ENCODE data around the gene VAMP5. TPM values are rescaled to one million over a fixed set of nuclear protein-coding genes. Genes with fewer than 3 reads are reported as not detected.

VAMP5 gene
- total and polyA plus RNA-seq, 9 of the 15 experiments (the other 6 are each of a cell fraction or from before 2014, with no cell fraction given): 0.54 to 1.9 (median 1.5) TPM; not detected in 2

- Histone ChIP-seq H3K4me3 (no peak overlapping the region), H3K9ac (ENCODE audit: insufficient read depth in 1 of 2, low read depth in 2 of 2, low read length in 2 of 2) (peak overlapping the region in 1 of 2 experiments; percentile 72; a peak in 1 of 4 replicates)
- no peak for TF ChIP-seq FUS (optimal IDR thresholded peaks at IDR 0.05; ENCODE audit: low read depth, low read length)
- no peak for TF ChIP-seq CREB1 (IDR thresholded peaks at IDR 0.05)
- no peak for TF ChIP-seq CREB1 (CRISPR knock-in tag; IDR thresholded peaks at IDR 0.05)
- TF ChIP-seq IRF1 (CRISPR knock-in tag; IDR thresholded peaks at IDR 0.05; ENCODE audit: borderline replicate concordance): no peak
- no peak for TF ChIP-seq SIX5 (IDR thresholded peaks at IDR 0.05; ENCODE audit: borderline replicate concordance in 1 of 2, insufficient read depth in 1 of 2, low read depth in 1 of 2, low read length in 2 of 2)
- TF ChIP-seq CREB3L1 (IDR thresholded peaks at IDR 0.05; ENCODE audit: borderline replicate concordance, low read depth): no peak
- TF ChIP-seq NR2C2 (CRISPR knock-in tag; IDR thresholded peaks at IDR 0.05): no peak
- TF ChIP-seq NR2C2 (tag; IDR thresholded peaks at IDR 0.05): no peak
- no peak for TF ChIP-seq STAG1 (CRISPR knock-in tag; IDR thresholded peaks at IDR 0.05; ENCODE audit: borderline replicate concordance)
- no peak for TF ChIP-seq RBM17 (IDR thresholded peaks at IDR 0.05; ENCODE audit: borderline replicate concordance, low read depth, low read length)
- TF ChIP-seq HSF4 (CRISPR knock-in tag; IDR thresholded peaks at IDR 0.05; ENCODE audit: borderline replicate concordance): no peak
- no peak for TF ChIP-seq ATF7 (IDR thresholded peaks at IDR 0.05)
- no peak for TF ChIP-seq PHB (CRISPR knock-in tag; IDR thresholded peaks at IDR 0.05)
- no peak for TF ChIP-seq ARID3B (CRISPR knock-in tag; IDR thresholded peaks at IDR 0.05; ENCODE audit: borderline replicate concordance)
- TF ChIP-seq NFYB (IDR thresholded peaks at IDR 0.05; ENCODE audit: extremely low read depth, insufficient read length): no peak
- TF ChIP-seq CGGBP1 (CRISPR knock-in tag; IDR thresholded peaks at IDR 0.05): no peak
Observed at GRCh38 chr2:85590950-85591349, 6.7 kb downstream of the VAMP5 start.

More at GRCh38 chr2:85590950-85591349, 6.7 kb downstream of the VAMP5 start:
- DNase-seq (ENCODE audit: extremely low read depth in 1 of 4, low spot score in 3 of 4): no peak
- no peak overlapping the region for H3K27ac ChIP-seq (ENCODE audit: extremely low read depth, low read depth, low read length)
- in situ Hi-C loops (cut with MboI) (no loop called here), intact Hi-C loops (cut with micrococcal nuclease) (no loop called here)
- no peaks in the 10 kb centered on the region for H3K27me3 ChIP-seq (ENCODE audit: control insufficient read depth in 2 of 2, insufficient read depth in 2 of 2, low read length in 2 of 2)
- FAIRE-seq: no peak
- no peak overlapping the region for H3K4me2 ChIP-seq (ENCODE audit: insufficient read depth, low read length)
- H3K9me3 ChIP-seq (replicated peaks; ENCODE audit: control insufficient read depth, insufficient read depth, low read depth, low read length): no peaks in the 10 kb centered on the region
- H3K36me3 ChIP-seq (ENCODE audit: control insufficient read depth, insufficient read depth, low read length): no peaks in the 10 kb centered on the region
- CTCF ChIA-PET (ENCODE audit: low intra/inter-chr PET ratio): no interaction called here
- H2AFZ ChIP-seq (ENCODE audit: low read depth, low read length): no peak overlapping the region
- ATAC-seq: no peak
- H3K4me1 ChIP-seq (replicated peaks in 1 of 2; ENCODE audit: control insufficient read depth in 2 of 2, insufficient read depth in 2 of 2, low read length in 2 of 2): peaks cover 27 to 32% of the 10 kb centered on the region in 2 experiments
- H3K79me2 ChIP-seq (ENCODE audit: control insufficient read depth, insufficient read depth, low read length): peaks cover 13% of the 10 kb centered on the region
- H3K9me1 ChIP-seq (ENCODE audit: control insufficient read depth, insufficient read depth, low read length): peaks cover 4% of the 10 kb centered on the region
- POLR2A ChIA-PET: interaction anchor here (0.6 to 2.7 kb wide), 4 partner anchors 10 to 17 kb away, joined by 3 to 25 read pairs (median 3); partner anchors contain the start of genes TMEM150A and VAMP8
- WGBS (ENCODE audit: insufficient coverage, low coverage, missing lambda C conversion rate): 42% methylated on average over 2 of the region's 2 CpGs
- no peaks in the 10 kb centered on the region for H4K20me1 ChIP-seq (replicated peaks; ENCODE audit: control insufficient read depth, insufficient read depth, low read length)
- no TSS peak for BruUV-seq (replicated peaks)

Measured in K562 (cell line).